Activated B cell treated with CpG ODN at 0.5 μM for 24 hours (primary cell): ENCODE measurements around the gene EGFLAM. TPM values are rescaled to one million over a fixed set of nuclear protein-coding genes. Genes with fewer than 3 reads are reported as not detected.

Experiments
- ATAC-seq: fragments of 200-7000 bp; cut with Tn5 transposase; one replicate; pipeline ENCODE4 v1.10.0; 2021; ENCODE audit warnings: low read depth, mild to moderate bottlenecking, moderate library complexity
- CTCF ChIA-PET: fragments of 350-600 bp; sonication (Branson Sonifier 250); formaldehyde crosslinking; loops from one replicate; lab custom pipeline; 2021; ENCODE audit warnings: antibody characterized with exemption; lab: Charles Lee
- POLR2A ChIA-PET: fragments of 350-600 bp; sonication (Branson Sonifier 250); formaldehyde crosslinking; loops from one replicate; lab custom pipeline; 2021; ENCODE audit warnings: antibody characterized with exemption; lab: Charles Lee
- DNase-seq: peaks from one replicate; pipeline ENCODE4 v3.0.0; 2022
- H3K27ac Mint-ChIP-seq: one replicate; pipeline ENCODE4 v1.8.0; 2020; ENCODE audit warnings: mixed read lengths
- H3K27me3 Mint-ChIP-seq: one replicate; pipeline ENCODE4 v1.8.0; 2021; ENCODE audit warnings: mixed read lengths
- H3K36me3 Mint-ChIP-seq: one replicate; pipeline ENCODE4 v1.8.0; 2021; ENCODE audit warnings: low read depth, mixed read lengths
- H3K4me1 Mint-ChIP-seq: one replicate; pipeline ENCODE4 v1.8.0; 2021; ENCODE audit warnings: mixed read lengths
- H3K4me3 Mint-ChIP-seq: one replicate; pipeline ENCODE4 v1.8.0; 2020; ENCODE audit warnings: mild to moderate bottlenecking, mixed read lengths
- H3K9me3 Mint-ChIP-seq: one replicate; pipeline ENCODE4 v1.8.0; 2020; ENCODE audit warnings: mixed read lengths
- CTCF ChIP-seq: fragments of 200-600 bp; IDR thresholded peaks from one replicate; pipeline ENCODE4 v1.8.0; 2022; ENCODE audit warnings: antibody characterized with exemption, mild to moderate bottlenecking
- intact Hi-C: fragments of 100-400 bp; cut with micrococcal nuclease; formaldehyde crosslinking; loops from one replicate; pipeline ENCODE4 v1.15.1; 2024
- total RNA-seq: library from RNA; stranded (reverse); gene quantifications from 2 replicates; pipeline ENCODE4 v1.2.3, GENCODE V29; 2022

The EGFLAM gene
- total RNA-seq, 1 donor from 2014 or later: not detected

GRCh38 chr5:38284384-38284783, 26.0 kb downstream of the EGFLAM start:
- Mint-ChIP-seq H3K4me3 (no peak overlapping the region), H3K4me1 (no peaks in the 10 kb centered on the region), H3K9me3 (peaks cover 3% of the 10 kb centered on the region), H3K27ac (no peak overlapping the region), H3K36me3 (no peaks in the 10 kb centered on the region), H3K27me3 (no peaks in the 10 kb centered on the region)
- CTCF ChIA-PET: no interaction called here
- POLR2A ChIA-PET: no interaction called here
- no peak for TF ChIP-seq CTCF
- ATAC-seq (no peak), DNase-seq (no peak)
- intact Hi-C loops: no loop called here

- ATAC-seq (no peak), DNase-seq (no peak)
- H3K27me3 Mint-ChIP-seq: no peaks in the 10 kb centered on the region
- no peaks in the 10 kb centered on the region for H3K36me3 Mint-ChIP-seq
- H3K9me3 Mint-ChIP-seq: peaks cover 3% of the 10 kb centered on the region
- H3K27ac Mint-ChIP-seq: no peak overlapping the region
- POLR2A ChIA-PET: no interaction called here
- no peak for TF ChIP-seq CTCF
- H3K4me1 Mint-ChIP-seq: no peaks in the 10 kb centered on the region
- CTCF ChIA-PET: no interaction called here
- no peak overlapping the region for H3K4me3 Mint-ChIP-seq
- intact Hi-C loops: no loop called here
Observed at GRCh38 chr5:38285226-38285625, 26.9 kb downstream of the EGFLAM start.

GRCh38 chr5:38286002-38286401, 27.6 kb downstream of the EGFLAM start:
- H3K36me3 Mint-ChIP-seq: no peaks in the 10 kb centered on the region

GRCh38 chr5:38287124-38287523, 28.8 kb downstream of the EGFLAM start:
- H3K27me3 Mint-ChIP-seq: no peaks in the 10 kb centered on the region
- H3K27ac Mint-ChIP-seq: no peak overlapping the region
- H3K9me3 Mint-ChIP-seq: peaks cover 3% of the 10 kb centered on the region
- no peak for TF ChIP-seq CTCF
- H3K4me3 Mint-ChIP-seq: no peak overlapping the region
- POLR2A ChIA-PET: no interaction called here
- CTCF ChIA-PET: no interaction called here
- ATAC-seq (no peak), DNase-seq (no peak)
- no peaks in the 10 kb centered on the region for H3K36me3 Mint-ChIP-seq
- intact Hi-C loops: no loop called here
- H3K4me1 Mint-ChIP-seq: no peaks in the 10 kb centered on the region

More at GRCh38 chr5:38286002-38286401, 27.6 kb downstream of the EGFLAM start:
- H3K9me3 Mint-ChIP-seq: peaks cover 3% of the 10 kb centered on the region
- TF ChIP-seq CTCF: no peak
- no peak overlapping the region for H3K4me3 Mint-ChIP-seq
- POLR2A ChIA-PET: no interaction called here
- H3K4me1 Mint-ChIP-seq: no peaks in the 10 kb centered on the region
- intact Hi-C loops: no loop called here
- no peak for ATAC-seq
- no peak for DNase-seq
- no peaks in the 10 kb centered on the region for H3K27me3 Mint-ChIP-seq
- H3K27ac Mint-ChIP-seq: no peak overlapping the region
- CTCF ChIA-PET: no interaction called here

GRCh38 chr5:38289457-38289856, 31.1 kb downstream of the EGFLAM start:
- CTCF ChIA-PET: interaction anchor here (0.7 kb wide), 1 partner anchor 773 kb away, joined by 6 read pairs; no protein-coding TSS in a partner anchor
- POLR2A ChIA-PET: no interaction called here
- ATAC-seq: no peak
- no peak for TF ChIP-seq CTCF
- Mint-ChIP-seq H3K36me3 (no peaks in the 10 kb centered on the region), H3K4me1 (no peaks in the 10 kb centered on the region), H3K27me3 (no peaks in the 10 kb centered on the region), H3K27ac (no peak overlapping the region), H3K9me3 (no peaks in the 10 kb centered on the region), H3K4me3 (no peak overlapping the region)
- DNase-seq: no peak
- intact Hi-C loops: no loop called here
